Lung (tissue), 12 donors: ENCODE data around the gene DHX30. TPM values are rescaled to one million over a fixed set of nuclear protein-coding genes. Genes with fewer than 3 reads are reported as not detected.

Experiments used
- ATAC-seq: fragments of 200-7000 bp; cut with Tn5 transposase; one replicate; pipeline ENCODE4 v1.9.1; 2020; ENCODE audit warnings: moderate number of reproducible peaks; ENCODE audit not compliant: insufficient read depth, low FRiP score
- DNase-seq, 3 donors: peaks; one replicate each; pipeline ENCODE4 v3.0.0-alpha.2; 2013 to 2017
- H3K27ac ChIP-seq, 2 donors: one replicate each; pipeline ENCODE4 v1.5.1; 2013; ENCODE audit warnings: mild to moderate bottlenecking in 2 of 2, moderate library complexity in 2 of 2, control low read depth in 1 of 2, inconsistent platforms in 1 of 2, low read depth in 1 of 2, low read length in 1 of 2
- H3K27me3 ChIP-seq, 3 donors: one replicate each; pipeline ENCODE4 v1.5.1; 2013; ENCODE audit warnings: low read length in 2 of 3; ENCODE audit not compliant: control insufficient read depth in 3 of 3, insufficient read depth in 3 of 3
- H3K36me3 ChIP-seq, 4 donors: one replicate each; pipeline ENCODE4 v1.5.1; 2013; ENCODE audit warnings: low read length in 4 of 4, mild to moderate bottlenecking in 1 of 4, moderate library complexity in 1 of 4; ENCODE audit not compliant: control insufficient read depth in 4 of 4, insufficient read depth in 4 of 4
- H3K4me1 ChIP-seq, 5 donors: one replicate each; pipeline ENCODE4 v1.5.1; 2013; ENCODE audit warnings: low read length in 5 of 5, mild to moderate bottlenecking in 2 of 5, moderate library complexity in 1 of 5; ENCODE audit not compliant: control insufficient read depth in 5 of 5, insufficient read depth in 5 of 5
- H3K4me3 ChIP-seq: one replicate; pipeline ENCODE4 v1.5.1; 2013; ENCODE audit warnings: mild to moderate bottlenecking, control low read depth, moderate library complexity
- H3K9ac ChIP-seq, 2 donors: one replicate each; pipeline ENCODE4 v1.5.1; 2013; ENCODE audit warnings: low read length in 2 of 2, control low read depth in 1 of 2; ENCODE audit not compliant: insufficient read depth in 1 of 2
- H3K9me3 ChIP-seq, 4 donors: one replicate each; pipeline ENCODE4 v1.5.1; 2013; ENCODE audit warnings: low read length in 3 of 4, mild to moderate bottlenecking in 1 of 4, moderate library complexity in 1 of 4; ENCODE audit not compliant: control insufficient read depth in 4 of 4, insufficient read depth in 3 of 4
- CTCF ChIP-seq: IDR thresholded peaks from 2 replicates; pipeline ENCODE4 v1.5.1; 2012; ENCODE audit warnings: mild to moderate bottlenecking; ENCODE audit errors: control extremely low read depth, extremely low read depth
- WGBS, 2 donors: extraction: QIAGEN DNeasy Blood & Tissue Kit; methylation state at CpG; one replicate each; pipeline ENCODE4 v1.1.7; 2013; 5-methylcytosine and 5-hydroxymethylcytosine counted together
- polyA plus RNA-seq, 2 donors: library from polyadenylated mRNA; stranded (reverse); fragments of 200-250 nt; gene quantifications; one replicate each; pipeline ENCODE4 v1.2.1, GENCODE V29; 2013
- total RNA-seq, 2 donors: library from RNA; depleted of rRNA in 1 of 2; stranded (reverse); fragments of >200 nt in 1 of 2; gene quantifications; one replicate each; pipeline ENCODE4 v1.2.1, GENCODE V29; 2014 to 2021
- donor health status: control.
- donor health status: control.
- donor health status: Bipolar disorder and iron deficiency.
- donor health status: healthy.
- donor health status: DM: yes; HTN: yes; CAD: no.

Gene DHX30
- total and polyA plus RNA-seq, 4 donors, result 42.2 to 65.9 (median 53.8) TPM

DNA sequence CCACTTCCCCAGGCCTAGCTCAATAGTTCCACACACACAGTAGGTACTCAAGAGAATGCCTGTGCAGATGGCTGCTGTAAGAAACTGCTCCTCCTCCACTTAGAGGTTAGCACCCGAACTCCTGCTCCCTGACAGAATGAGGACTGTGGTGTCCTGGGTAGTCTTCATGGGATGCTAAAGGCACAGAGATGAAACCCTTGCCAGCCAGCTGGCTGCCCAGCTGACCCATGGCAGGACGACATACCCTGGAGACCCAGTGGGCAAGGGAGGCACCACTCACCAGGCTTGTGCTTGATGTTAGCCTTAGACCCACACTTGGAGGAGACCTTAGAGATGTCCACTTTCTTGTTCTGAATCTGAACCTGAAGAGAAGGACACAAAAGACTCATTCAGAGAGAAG lies 54.2 kb downstream of the DHX30 start:
- no peaks in the 10 kb centered on the region for H3K9me3 ChIP-seq
- no peak for TF ChIP-seq CTCF
- no peak overlapping the region for H3K27ac ChIP-seq
- no peak for DNase-seq
- no peaks in the 10 kb centered on the region for H3K4me1 ChIP-seq
- H3K36me3 ChIP-seq, result peaks cover 6 to 60% (median 36%) of the 10 kb centered on the region in 4 donors
- no peak overlapping the region for H3K4me3 ChIP-seq
- ATAC-seq, result no peak
- WGBS, 2 donors, result 94 to 96% methylated on average over 2 of the region's 2 CpGs
- H3K9ac ChIP-seq, result no peak overlapping the region
- no peaks in the 10 kb centered on the region for H3K27me3 ChIP-seq

- Histone ChIP-seq H3K9me3 (no peaks in the 10 kb centered on the region), H3K4me1 (no peaks in the 10 kb centered on the region), H3K9ac (no peak overlapping the region), H3K36me3 (peaks cover 18 to 36% (median 26%) of the 10 kb centered on the region in 4 donors), H3K27me3 (no peaks in the 10 kb centered on the region), H3K4me3 (no peak overlapping the region), H3K27ac (no peak overlapping the region)
- no peak for TF ChIP-seq CTCF
- no peak for DNase-seq
- 93 to 97% methylated on average over 4 of the region's 4 CpGs for WGBS, 2 donors
- ATAC-seq, result no peak
Observed at GRCh38 chr3:47859956-47860605, 57.1 kb downstream of the DHX30 start.

- Histone ChIP-seq H3K36me3 (peaks cover 29 to 38% (median 35%) of the 10 kb centered on the region in 4 donors), H3K4me1 (no peaks in the 10 kb centered on the region), H3K4me3 (no peak overlapping the region), H3K27me3 (no peaks in the 10 kb centered on the region), H3K9me3 (peaks cover 0 to 3% (median 0%) of the 10 kb centered on the region in 4 donors), H3K27ac (no peak overlapping the region), H3K9ac (no peak overlapping the region)
- 95 to 96% methylated on average over 12 of the region's 12 CpGs for WGBS, 2 donors
- no peak for ATAC-seq
- no peak for TF ChIP-seq CTCF
- DNase-seq, result no peak
Observed at GRCh38 chr3:47863391-47864128, 60.6 kb downstream of the DHX30 start.
